ENCODE data around the gene KIF5A.

The KIF5A gene

DNA sequence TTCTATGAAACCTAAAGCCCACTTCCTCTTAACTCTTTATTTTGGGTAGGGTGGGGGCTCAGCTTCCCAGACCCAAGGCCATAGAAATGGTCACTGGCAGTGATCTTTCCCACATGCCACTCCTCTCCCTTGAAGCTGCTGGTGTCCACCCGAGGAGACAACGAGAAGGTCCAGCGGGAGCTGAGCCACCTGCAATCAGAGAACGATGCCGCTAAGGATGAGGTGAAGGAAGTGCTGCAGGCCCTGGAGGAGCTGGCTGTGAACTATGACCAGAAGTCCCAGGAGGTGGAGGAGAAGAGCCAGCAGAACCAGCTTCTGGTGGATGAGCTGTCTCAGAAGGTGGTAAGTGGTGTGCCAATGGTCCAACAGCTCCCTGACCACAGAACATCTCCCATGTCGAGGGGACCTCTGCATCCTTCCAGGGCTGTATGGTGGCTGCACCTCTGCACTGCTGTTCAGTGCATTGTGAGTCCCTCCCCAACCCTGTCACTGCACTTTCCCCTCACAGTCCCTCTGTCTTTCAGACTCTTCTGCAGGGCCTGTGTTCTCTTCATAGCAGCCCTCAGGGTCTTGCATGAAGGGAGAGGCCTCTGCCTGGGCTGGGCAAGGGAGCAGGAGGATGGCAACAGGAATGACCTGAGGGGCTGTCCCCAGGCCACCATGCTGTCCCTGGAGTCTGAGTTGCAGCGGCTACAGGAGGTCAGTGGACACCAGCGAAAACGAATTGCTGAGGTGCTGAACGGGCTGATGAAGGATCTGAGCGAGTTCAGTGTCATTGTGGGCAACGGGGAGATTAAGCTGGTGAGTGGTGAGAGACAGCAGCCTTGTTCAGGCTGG, 22.3 kb downstream of the KIF5A start:
- TF ChIP-seq, protein P1, sequence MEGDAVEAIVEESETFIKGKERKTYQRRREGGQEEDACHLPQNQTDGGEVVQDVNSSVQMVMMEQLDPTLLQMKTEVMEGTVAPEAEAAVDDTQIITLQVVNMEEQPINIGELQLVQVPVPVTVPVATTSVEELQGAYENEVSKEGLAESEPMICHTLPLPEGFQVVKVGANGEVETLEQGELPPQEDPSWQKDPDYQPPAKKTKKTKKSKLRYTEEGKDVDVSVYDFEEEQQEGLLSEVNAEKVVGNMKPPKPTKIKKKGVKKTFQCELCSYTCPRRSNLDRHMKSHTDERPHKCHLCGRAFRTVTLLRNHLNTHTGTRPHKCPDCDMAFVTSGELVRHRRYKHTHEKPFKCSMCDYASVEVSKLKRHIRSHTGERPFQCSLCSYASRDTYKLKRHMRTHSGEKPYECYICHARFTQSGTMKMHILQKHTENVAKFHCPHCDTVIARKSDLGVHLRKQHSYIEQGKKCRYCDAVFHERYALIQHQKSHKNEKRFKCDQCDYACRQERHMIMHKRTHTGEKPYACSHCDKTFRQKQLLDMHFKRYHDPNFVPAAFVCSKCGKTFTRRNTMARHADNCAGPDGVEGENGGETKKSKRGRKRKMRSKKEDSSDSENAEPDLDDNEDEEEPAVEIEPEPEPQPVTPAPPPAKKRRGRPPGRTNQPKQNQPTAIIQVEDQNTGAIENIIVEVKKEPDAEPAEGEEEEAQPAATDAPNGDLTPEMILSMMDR (IDR thresholded peaks at IDR 0.05; ENCODE audit: low read depth, low read length): no peak
- H3K4me3 ChIP-seq (ENCODE audit: low read depth, low read length): no peak overlapping the region

DNA sequence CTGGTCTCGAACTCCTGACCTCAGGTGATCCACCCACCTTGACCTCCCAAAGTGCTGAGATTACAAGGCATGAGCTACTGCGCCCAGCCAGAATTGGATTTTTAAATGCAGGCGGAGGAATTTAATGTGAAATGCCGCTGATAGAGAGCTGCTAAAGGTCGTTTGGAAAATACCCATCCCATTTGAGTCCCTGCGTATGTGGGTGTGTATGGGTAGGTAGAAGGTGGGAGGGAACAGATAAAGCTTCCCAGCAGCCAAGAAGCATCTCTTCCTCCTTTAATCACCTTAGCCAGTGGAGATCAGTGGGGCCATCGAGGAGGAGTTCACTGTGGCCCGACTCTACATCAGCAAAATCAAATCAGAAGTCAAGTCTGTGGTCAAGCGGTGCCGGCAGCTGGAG, 25.0 kb downstream of the KIF5A start:
- no peak overlapping the region for H3K4me3 ChIP-seq (ENCODE audit: low read depth, low read length)
- TF ChIP-seq, protein P1 (IDR thresholded peaks at IDR 0.05; ENCODE audit: low read depth, low read length): no peak

DNA sequence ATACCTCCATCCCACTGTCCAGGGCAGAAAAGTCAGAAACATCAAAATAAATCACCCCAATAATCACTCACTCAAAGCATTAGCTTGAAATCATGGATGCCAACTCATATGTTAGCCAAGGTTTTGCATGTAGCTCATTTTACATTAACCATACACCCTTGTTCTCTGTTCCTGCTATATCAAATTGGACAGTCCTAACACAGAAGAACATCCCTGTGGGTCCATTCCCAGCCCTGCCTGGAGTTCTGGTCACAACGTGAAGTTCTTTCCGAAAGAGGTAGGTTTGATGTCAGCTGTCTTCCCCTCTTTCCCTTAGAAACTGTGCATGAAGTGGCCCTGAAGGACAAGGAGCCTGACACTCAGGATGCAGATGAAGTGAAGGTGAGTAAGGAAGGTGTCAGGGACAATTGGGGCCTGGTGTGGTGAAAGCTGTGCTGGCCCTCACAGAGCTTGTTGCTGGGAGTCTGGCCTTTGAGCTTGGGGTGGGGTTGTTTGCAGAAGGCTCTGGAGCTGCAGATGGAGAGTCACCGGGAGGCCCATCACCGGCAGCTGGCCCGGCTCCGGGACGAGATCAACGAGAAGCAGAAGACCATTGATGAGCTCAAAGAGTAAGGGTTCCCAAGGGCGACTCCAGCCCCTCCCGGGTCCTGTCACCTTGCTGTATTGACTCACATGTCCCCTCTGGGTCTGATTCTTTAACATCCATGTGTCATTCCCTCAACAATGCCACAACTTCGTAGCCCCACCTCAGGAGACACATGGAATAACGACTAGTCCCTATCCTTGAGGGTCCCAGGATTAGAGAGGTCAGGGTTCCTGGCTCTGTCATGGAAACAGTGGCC, 26.1 kb downstream of the KIF5A start:
- TF ChIP-seq, protein P1 (IDR thresholded peaks at IDR 0.05; ENCODE audit: low read depth, low read length): no peak

DNA sequence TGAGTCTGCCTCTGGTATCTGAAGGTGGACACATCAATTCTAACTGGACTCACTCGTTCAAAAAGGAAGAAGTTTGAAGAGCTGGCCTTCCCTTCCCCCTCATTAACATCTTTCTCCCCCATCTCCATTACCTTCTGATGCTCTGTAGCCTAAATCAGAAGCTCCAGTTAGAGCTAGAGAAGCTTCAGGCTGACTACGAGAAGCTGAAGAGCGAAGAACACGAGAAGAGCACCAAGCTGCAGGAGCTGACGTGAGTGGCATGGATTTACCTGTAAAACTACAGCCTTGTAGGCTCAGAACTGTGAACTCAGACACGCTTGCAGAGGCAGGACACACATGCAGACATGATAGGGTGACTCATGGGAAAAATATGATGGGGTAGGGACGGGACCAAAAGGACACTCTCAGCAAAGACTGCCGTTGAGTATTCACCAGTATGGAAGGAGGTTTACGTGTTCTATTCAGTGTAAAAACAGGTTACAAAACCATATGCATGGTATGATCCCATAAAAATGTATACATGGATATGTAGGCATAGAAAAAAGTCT, 26.8 kb downstream of the KIF5A start:
- TF ChIP-seq, protein P1 (IDR thresholded peaks at IDR 0.05; ENCODE audit: low read depth, low read length): no peak

More for the DNA sequence above, 26.1 kb downstream of the KIF5A start:
- H3K4me3 ChIP-seq (ENCODE audit: low read depth, low read length): no peak overlapping the region

DNA sequence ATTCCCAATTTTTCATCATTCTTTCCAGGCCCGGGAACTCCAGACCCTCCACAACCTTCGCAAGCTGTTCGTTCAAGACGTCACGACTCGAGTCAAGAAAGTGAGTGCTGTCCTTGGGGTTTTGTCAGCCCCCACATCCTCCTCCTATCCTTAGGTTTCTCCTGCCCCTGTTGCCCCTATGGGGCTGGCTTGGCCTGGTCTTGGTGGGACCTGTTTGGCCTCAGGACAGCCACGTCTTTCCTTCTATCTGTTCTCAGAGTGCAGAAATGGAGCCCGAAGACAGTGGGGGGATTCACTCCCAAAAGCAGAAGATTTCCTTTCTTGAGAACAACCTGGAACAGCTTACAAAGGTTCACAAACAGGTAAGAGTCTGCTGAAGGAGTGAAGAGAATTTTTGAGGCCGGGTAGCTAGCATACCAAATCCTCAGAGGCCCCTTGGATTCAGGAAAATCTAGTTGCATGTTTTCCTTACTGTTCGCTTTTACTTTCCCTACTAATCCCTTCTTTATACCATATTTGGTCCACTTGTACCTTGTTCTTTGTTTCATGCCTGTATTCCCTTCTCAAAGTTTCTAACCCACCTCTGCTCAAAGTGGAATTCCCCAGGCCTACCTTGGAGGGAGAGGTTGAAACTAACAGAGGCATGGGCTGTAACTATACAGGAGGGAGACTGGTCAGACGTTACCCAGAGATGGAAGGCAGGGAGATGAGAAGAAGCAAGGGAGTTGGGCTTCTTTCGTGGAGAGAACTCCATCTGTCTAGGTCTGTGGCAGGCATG, 28.3 kb downstream of the KIF5A start:
- TF ChIP-seq, protein P1 (IDR thresholded peaks at IDR 0.05; ENCODE audit: low read depth, low read length): no peak

More for the DNA sequence above, 26.8 kb downstream of the KIF5A start:
- no peak overlapping the region for H3K4me3 ChIP-seq (ENCODE audit: low read depth, low read length)

DNA sequence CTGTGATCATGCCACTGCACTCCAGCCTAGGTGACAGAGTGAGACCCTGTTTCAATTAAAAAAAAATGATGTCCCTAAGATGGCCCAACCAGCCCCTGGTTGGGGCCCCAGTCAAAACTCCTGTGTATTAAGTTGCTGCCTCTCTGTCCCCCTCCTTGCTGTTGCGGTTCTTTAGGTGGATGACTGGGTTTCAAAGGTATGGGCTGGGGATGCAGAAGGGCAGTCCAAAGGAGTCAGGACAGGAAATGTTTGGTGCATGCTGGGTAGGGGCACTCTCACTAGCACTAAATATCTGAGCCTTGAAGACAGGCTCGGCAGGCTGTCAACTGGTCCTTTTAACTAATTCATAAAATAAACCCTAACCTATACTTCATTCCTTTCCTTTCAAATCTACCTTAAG, 29.2 kb downstream of the KIF5A start:
- H3K4me3 ChIP-seq (ENCODE audit: low read depth, low read length): no peak overlapping the region
- TF ChIP-seq, protein P1 (IDR thresholded peaks at IDR 0.05; ENCODE audit: low read depth, low read length): no peak

More for the DNA sequence above, 28.3 kb downstream of the KIF5A start:
- H3K4me3 ChIP-seq (ENCODE audit: low read depth, low read length): no peak overlapping the region
